DND-41 (cell line): ENCODE measurements around the gene PRRC2A.

Experiments
- EZH2 ChIP-seq: IDR thresholded peaks from 3 replicates; pipeline ENCODE4 v1.6.1; 2012; ENCODE audit warnings: borderline replicate concordance, low read depth, mild to moderate bottlenecking, moderate library complexity, low read length, inconsistent platforms; ENCODE audit not compliant: severe bottlenecking
- TF ChIP-seq, protein P1 (sequence below): IDR thresholded peaks from 2 replicates; pipeline ENCODE4 v1.5.1; 2012; ENCODE audit warnings: borderline replicate concordance, low read length, moderate library complexity, mild to moderate bottlenecking; ENCODE audit not compliant: poor library complexity, severe bottlenecking; ENCODE audit errors: extremely low read depth

DNA sequence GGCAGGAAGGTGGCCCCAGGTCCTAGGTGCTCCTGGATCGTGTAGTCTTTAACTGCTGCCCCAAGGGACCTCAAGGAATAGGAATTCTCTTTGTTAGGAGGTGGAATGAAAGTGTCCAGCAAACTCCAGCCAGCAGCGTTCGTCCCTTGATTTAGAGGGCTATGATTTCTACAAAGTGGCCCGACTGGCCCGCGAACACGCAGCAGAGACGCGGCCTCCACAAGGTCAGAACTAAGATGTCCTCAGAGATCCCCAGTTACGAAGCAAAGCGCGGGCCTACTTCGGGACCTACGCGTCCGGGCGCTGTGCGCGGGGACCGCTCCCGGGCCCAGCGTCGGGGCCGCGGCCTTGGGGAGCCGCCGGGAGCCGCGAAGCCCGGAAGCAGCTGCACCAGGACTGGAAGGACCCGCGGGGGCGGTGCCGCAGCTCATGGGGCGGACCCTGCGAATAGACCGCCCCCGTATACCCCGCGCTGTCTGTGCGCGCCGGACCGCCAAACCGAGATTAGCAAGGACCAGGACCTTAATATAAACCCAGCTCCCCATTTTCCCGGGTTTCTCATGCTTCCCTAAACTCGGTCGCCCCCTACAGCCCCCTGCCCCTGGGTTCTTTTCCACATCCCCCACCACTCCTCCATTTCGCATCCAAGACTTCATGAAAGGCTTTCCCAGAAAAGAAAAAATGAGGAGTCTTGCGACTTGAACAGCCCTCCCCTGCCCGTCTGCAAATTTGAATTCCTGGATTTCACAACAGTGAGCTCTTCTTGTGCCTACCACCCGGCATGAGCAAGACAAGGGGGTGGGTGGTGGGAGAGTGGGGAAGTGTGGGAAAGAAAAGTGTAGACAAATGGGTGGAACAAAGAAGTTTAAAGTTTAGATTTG lies 40.1 kb downstream of the PRRC2A start, which contains the start of gene C6orf47:
- TF ChIP-seq, protein P1, sequence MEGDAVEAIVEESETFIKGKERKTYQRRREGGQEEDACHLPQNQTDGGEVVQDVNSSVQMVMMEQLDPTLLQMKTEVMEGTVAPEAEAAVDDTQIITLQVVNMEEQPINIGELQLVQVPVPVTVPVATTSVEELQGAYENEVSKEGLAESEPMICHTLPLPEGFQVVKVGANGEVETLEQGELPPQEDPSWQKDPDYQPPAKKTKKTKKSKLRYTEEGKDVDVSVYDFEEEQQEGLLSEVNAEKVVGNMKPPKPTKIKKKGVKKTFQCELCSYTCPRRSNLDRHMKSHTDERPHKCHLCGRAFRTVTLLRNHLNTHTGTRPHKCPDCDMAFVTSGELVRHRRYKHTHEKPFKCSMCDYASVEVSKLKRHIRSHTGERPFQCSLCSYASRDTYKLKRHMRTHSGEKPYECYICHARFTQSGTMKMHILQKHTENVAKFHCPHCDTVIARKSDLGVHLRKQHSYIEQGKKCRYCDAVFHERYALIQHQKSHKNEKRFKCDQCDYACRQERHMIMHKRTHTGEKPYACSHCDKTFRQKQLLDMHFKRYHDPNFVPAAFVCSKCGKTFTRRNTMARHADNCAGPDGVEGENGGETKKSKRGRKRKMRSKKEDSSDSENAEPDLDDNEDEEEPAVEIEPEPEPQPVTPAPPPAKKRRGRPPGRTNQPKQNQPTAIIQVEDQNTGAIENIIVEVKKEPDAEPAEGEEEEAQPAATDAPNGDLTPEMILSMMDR, result no peak
- TF ChIP-seq EZH2, result no peak
